Glomerular visceral epithelial cell (primary cell): ENCODE measurements around the gene HS3ST4.
"Not testable (repeated sequence)": the region's sequence is repeated elsewhere in the genome, so short reads cannot be mapped to it uniquely, and the experiment has no call there.

Experiments
- DNase-seq: peaks from one replicate; pipeline ENCODE4 v3.0.0-alpha.2; 2016; ENCODE audit errors: extremely low spot score

HS3ST4 gene

GRCh38 chr16:26098206-26098605, 406.4 kb downstream of the HS3ST4 start:
- not testable (repeated sequence) for DNase-seq

DNA sequence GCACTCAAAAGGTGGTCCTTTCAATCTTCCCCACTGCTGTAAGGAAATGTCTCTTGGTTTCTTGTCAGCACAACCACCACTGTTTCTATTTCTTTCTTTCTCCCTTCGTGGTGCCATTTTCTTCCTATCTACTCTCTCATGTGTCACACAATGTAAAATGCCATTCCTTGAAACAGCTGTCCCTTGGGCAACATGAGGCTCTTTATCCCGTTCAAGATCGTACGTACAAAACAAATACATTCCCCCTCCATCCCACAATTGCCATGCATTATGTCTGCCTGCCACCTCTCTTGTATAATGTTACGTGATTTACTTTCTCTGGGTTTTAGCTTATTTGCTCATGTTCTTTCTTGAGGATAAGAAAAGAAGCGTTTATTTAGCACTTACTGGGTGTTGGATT, 410.6 kb downstream of the HS3ST4 start:
- DNase-seq = no peak

DNA sequence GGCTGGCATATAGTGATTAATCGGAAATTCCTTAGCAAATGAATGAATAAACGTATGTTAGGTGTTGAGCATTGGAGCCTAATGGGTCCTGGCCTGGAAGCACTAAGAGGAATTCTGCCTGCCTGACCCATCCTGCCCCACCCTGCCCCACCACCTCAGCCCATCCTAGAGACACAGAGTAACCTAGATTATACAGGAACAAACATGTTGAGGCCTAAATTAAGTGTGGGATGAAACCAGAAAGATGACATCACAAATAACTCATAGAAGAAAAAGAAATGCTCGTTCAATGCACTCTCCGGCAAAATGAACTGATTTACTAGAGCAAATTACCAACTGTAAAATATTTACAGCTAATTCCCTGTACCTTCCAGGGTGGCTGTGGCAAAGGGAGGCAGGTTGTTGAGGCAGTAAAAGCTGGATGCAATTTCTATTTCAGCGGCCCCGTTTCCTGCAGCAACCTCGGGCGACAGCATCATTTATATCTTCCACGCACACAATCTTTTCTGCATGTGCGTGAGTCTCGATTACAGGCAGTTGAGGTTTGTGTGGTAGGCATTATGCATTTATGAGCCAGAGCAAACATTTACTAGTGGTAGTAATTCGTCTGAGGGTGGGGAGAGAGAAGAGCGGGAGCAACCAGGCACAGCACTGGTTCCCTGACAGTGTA, 417.2 kb downstream of the HS3ST4 start:
- no peak for DNase-seq

GRCh38 chr16:26111900-26112299, 420.1 kb downstream of the HS3ST4 start:
- no peak for DNase-seq

DNA sequence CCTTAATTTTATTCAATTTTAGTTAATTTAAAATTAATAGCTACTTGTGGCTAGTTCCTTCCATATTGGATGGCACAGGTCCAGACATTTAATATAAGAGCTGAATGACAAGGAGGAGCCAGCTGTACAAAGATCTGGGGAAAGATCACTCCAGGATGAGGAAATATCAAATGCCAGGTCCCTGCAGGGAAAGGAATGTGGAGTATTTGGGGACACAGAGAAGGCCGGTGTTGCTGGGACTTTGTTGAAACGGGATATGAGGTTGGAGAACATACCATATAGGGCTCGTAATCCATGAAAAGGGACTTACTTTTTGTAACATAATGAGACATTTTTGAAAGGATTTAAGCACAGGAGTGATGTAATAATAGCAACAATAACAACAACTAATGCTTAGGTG, 426.8 kb downstream of the HS3ST4 start:
- no peak for DNase-seq

- DNase-seq = no peak
Measured at GRCh38 chr16:26120729-26121128, 429.0 kb downstream of the HS3ST4 start.

DNA sequence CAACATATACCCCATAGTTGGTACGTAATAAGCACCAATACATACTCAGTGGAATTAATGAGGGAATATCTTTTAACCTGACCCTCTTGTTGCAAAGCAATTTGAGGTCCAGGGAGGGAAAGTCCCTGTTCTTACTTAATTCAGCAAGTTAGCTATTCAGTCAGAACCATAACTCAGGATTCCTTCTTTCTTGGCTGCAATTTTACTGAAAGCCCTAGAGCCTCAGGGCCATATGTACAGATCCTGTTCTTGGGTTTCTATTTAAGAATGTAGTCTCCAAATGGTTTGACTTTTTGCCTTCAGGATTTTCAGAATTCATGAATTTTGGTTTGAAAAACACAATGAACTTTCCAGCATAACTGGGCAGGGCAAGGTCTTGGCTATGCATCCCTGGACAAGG, 436.5 kb downstream of the HS3ST4 start:
- no peak for DNase-seq

DNA sequence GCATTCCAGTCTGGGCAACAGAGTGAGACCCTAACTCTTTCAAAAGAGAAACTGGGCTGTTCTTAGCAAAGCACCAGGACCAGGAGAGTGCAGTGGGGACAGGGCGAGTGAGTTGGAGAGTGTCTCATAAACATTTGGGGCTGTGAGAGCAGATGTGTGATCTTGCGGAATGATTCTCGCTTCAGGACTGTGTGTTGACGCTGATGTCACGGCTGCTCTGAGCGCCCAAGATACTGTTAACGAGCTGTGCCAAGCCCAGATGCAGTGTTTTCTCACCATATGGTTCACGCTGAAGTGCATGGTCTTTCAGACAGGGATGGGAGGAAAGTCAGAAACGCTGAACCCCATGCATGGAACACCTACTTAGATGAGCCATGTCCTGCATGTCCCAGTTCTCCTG, 438.2 kb downstream of the HS3ST4 start:
- DNase-seq = no peak

GRCh38 chr16:26133416-26134093, 441.8 kb downstream of the HS3ST4 start:
- no peak for DNase-seq

GRCh38 chr16:26134588-26134987, 442.8 kb downstream of the HS3ST4 start:
- DNase-seq = no peak

GRCh38 chr16:26137956-26138355, 446.2 kb downstream of the HS3ST4 start:
- DNase-seq = no peak

- DNase-seq = no peak
Measured at GRCh38 chr16:26139091-26139490, 447.3 kb downstream of the HS3ST4 start.

GRCh38 chr16:26139884-26140283, 448.1 kb downstream of the HS3ST4 start:
- no peak for DNase-seq

DNA sequence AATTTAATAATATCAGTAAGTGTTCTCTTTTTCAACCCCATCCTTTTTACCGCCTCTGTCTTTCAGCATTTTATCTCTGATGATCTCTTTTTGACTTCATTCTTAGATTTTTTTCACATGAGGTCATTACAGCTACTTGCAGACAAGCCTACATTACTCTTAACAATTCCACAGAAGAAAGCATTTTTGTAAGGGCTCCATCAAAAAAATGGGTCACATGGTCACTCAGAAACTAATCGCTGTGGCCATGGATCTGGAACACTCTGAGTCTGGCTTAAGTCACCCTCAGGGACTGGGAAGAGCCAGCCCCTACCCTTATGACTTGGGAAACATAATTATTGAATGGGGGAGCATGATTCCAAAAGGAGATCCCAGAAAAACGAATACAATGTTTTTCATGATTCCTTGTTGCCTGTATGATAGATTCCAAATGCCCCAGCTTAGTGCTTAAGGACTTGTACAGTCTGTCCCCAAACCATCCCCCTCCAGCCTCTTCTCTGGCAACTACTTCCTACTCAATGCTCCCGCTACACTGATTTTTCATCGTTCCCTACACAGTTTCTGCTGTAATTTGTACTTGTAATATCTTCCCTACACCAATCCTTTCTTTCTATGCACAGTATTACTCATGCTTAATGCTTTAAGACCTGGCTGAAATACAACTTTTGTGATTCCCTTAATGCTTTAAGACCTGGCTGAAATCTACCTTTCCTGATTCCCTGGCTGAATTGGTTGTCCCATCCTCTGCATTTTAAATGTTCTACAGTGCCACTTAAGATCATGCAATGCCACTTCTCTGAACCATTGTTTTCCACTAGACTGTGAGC, 457.8 kb downstream of the HS3ST4 start:
- no peak for DNase-seq

DNA sequence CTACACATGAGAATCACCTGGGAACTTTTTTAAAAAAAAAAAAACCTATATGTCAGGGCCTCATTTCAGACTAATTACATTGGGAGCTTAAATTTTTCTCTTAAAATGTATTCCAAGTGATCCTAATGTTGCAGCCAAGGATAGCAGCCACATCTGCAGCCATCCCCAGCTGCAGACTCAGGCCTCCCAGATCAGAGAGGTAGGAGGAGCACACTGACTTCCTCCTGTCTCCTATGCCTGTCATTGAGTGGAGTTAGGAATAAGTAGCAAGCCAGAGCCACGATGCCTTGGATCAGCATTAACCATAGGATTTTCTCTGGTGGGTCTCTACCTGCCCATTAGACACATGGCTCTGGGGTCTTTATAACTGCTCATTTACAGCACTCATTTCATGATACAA, 463.5 kb downstream of the HS3ST4 start:
- no peak for DNase-seq

GRCh38 chr16:26157319-26157718, 465.6 kb downstream of the HS3ST4 start:
- DNase-seq = no peak

DNA sequence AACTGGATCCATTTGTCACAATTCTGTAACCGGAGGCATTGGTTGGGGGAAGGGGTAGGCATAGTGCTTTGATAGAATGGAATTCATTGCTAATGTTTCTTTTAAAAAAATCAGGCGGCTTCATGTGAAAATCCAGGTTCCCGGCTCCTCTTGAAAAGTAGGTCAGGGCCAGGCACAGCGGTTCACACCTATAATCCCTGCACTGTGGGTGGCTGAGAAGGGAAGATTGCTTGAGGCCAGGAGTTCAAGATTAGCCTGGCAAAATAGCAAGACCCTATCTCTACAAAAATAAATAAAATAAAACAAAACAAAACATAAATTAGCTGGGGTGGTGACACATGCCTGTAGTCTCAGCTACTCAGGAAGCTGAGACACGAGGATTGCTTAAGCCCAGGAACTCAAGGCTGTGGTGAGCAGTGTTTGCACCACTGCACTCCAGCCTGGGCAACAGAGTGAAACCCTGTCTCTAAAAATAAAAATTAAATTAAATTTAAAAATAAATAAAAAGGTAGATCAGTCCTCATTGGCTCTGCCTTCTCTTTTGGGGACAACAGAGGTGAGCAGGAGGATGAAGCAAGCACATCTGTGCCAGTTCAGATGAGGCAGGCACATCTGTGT, 466.5 kb downstream of the HS3ST4 start:
- no peak for DNase-seq

- no peak for DNase-seq
Measured at GRCh38 chr16:26161461-26162180, 469.9 kb downstream of the HS3ST4 start.

DNA sequence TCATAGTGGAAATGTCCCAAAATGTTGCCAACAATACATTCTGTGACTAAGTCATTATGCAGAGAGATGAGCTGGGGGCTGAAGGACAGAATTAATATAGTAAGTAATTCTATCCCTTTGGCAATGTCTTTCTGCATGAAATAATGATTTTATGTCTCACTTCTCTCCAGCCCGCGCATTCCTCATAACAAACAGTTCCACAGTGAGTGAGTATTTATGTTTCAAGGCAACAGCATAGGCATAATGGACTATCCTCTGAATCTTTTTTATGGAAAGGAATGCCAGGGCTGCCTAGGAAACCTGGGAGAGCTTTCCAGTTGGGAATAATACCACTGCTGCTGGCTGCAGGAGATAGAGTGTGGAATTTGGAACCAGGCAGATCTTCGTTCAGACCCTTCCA, 477.7 kb downstream of the HS3ST4 start:
- no peak for DNase-seq

- no peak for DNase-seq
Measured at GRCh38 chr16:26175944-26176343, 484.2 kb downstream of the HS3ST4 start.

DNA sequence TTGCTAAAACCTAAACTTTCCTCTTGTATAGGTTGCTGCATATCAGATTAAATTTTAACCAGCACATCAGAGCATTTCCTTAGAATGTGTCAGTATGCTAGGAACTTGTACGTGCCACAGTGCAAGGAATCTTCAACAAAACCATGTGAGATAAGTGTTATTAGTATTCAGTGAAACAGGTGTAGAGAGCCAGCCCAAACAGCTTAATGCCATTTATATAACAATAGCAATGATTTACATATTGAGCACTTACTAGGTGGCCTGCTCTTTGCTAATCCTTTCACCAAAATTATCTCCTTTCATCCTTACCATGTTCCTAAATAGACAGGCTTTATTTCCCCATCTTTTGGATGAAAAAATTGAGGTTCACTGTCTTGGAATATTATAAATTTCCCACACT, 485.7 kb downstream of the HS3ST4 start:
- DNase-seq = no peak

DNA sequence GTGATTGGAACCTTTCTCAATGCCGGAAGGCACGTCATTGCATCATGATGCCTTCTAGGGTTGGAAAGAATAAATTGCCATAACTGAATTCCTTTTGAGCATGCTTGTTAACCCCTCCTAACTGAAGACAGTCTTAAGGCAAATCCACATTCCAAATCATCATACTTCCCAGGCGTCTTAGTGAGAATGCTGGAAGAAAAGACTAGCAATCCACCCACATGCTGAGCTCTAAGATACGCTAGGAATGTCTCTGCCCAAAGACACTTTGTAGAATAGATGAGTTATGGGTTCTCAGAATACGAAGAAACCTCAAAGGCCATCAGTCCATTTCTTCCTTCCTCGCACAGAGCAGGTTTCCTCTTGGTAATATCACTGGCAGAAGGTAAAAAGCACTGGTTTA, 486.5 kb downstream of the HS3ST4 start:
- DNase-seq = no peak
